Nephron (organoid): ENCODE measurements around the gene METTL9.
"Not testable (repeated sequence)": the region's sequence is repeated elsewhere in the genome, so short reads cannot be mapped to it uniquely, and the experiment has no call there.

ENCODE experiments used
- H3K27ac Mint-ChIP-seq, 3 experiments: 2 replicates each; pipeline ENCODE4 v1.8.0; 2020; ENCODE audit warnings: mixed read lengths in 3 of 3, mild to moderate bottlenecking in 2 of 3, moderate library complexity in 1 of 3
- H3K27me3 Mint-ChIP-seq: 2 replicates; pipeline ENCODE4 v1.8.0; 2021; ENCODE audit warnings: low read depth, mild to moderate bottlenecking, moderate library complexity, mixed read lengths
- H3K36me3 Mint-ChIP-seq: 2 replicates; pipeline ENCODE4 v1.8.0; 2020; ENCODE audit warnings: low read depth, mixed read lengths
- H3K4me1 Mint-ChIP-seq: 2 replicates; pipeline ENCODE4 v1.8.0; 2020; ENCODE audit warnings: mixed read lengths
- H3K4me3 Mint-ChIP-seq, 3 experiments: 2 replicates each; pipeline ENCODE4 v1.8.0; 2020; ENCODE audit warnings: mild to moderate bottlenecking in 3 of 3, mixed read lengths in 3 of 3, moderate library complexity in 2 of 3
- H3K9me3 Mint-ChIP-seq: 2 replicates; pipeline ENCODE4 v1.8.0; 2020; ENCODE audit warnings: mixed read lengths
- CTCF ChIP-seq, 3 experiments: fragments of 200-600 bp; sonication (generic); IDR thresholded peaks; one replicate each; pipeline ENCODE4 v1.5.0; 2021; ENCODE audit warnings: antibody characterized with exemption in 3 of 3; ENCODE audit not compliant: unreplicated experiment in 3 of 3

METTL9 gene

GRCh38 chr16:21667575-21667974 is 68.2 kb downstream of the METTL9 start:
- no peaks in the 10 kb centered on the region for H3K36me3 Mint-ChIP-seq
- H3K9me3 Mint-ChIP-seq = no peaks in the 10 kb centered on the region
- H3K27ac Mint-ChIP-seq = no peak overlapping the region
- no peak overlapping the region for H3K4me3 Mint-ChIP-seq
- peaks cover 11% of the 10 kb centered on the region for H3K4me1 Mint-ChIP-seq
- peaks cover 15% of the 10 kb centered on the region for H3K27me3 Mint-ChIP-seq
- TF ChIP-seq CTCF (IDR thresholded peaks at IDR 0.05; ENCODE audit: unreplicated experiment in 3 of 3) = no peak

GRCh38 chr16:21673469-21673868 is 74.1 kb downstream of the METTL9 start:
- no peak overlapping the region for H3K4me3 Mint-ChIP-seq
- TF ChIP-seq CTCF (IDR thresholded peaks at IDR 0.05; ENCODE audit: unreplicated experiment in 3 of 3) = no peak
- peaks cover 4% of the 10 kb centered on the region for H3K27me3 Mint-ChIP-seq
- no peak overlapping the region for H3K27ac Mint-ChIP-seq
- H3K9me3 Mint-ChIP-seq = peaks cover 3% of the 10 kb centered on the region
- no peaks in the 10 kb centered on the region for H3K36me3 Mint-ChIP-seq
- H3K4me1 Mint-ChIP-seq = no peaks in the 10 kb centered on the region

- not testable (repeated sequence) for H3K27ac Mint-ChIP-seq, H3K36me3 Mint-ChIP-seq, H3K9me3 Mint-ChIP-seq, H3K4me1 Mint-ChIP-seq, H3K27me3 Mint-ChIP-seq, H3K4me3 Mint-ChIP-seq
Observed at GRCh38 chr16:21674456-21674855, 75.1 kb downstream of the METTL9 start.

DNA sequence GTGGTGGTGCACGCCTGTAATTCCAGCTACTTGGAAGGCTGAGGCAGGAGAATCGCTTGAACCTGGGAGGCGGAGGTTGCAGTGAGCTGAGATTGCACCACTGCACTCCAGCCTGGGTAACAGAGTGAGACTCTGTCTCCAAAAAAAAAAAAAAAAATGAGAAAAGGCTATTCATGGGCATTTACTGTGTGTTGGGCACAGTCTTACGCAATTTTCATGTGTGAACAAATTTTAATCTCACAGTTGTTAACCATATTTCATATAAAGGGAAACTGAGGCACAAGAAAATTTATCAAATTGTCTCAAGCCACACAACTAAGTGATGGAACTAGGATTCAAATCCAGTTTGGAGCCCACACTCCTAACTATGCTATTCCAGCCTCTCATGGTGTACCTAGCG is 81.3 kb downstream of the METTL9 start:
- not testable (repeated sequence) for H3K27me3 Mint-ChIP-seq, H3K4me3 Mint-ChIP-seq, H3K27ac Mint-ChIP-seq, H3K4me1 Mint-ChIP-seq, H3K9me3 Mint-ChIP-seq, H3K36me3 Mint-ChIP-seq

DNA sequence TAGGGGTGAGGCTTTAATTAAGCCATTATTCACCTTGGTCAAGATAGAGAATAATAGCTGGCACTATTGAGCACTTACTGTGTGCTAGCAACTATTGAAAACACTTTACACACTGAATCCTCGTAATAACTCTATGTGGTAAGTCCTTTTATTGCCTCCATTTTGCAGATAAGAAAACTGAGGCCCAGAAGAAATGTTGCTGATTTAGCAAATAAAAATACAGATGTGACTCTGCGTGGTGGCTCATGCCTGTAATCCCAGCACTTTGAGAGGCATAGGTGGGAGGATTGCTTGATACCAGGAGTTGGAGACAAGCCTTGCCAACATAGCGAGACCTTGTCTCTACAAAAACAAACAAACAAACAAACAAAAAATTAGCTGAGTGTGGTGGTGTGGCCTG is 83.8 kb downstream of the METTL9 start:
- peaks cover 10% of the 10 kb centered on the region for H3K27me3 Mint-ChIP-seq
- H3K36me3 Mint-ChIP-seq = no peaks in the 10 kb centered on the region
- no peak overlapping the region for H3K4me3 Mint-ChIP-seq
- no peak overlapping the region for H3K27ac Mint-ChIP-seq
- no peaks in the 10 kb centered on the region for H3K4me1 Mint-ChIP-seq
- no peak for TF ChIP-seq CTCF (IDR thresholded peaks at IDR 0.05; ENCODE audit: unreplicated experiment in 3 of 3)
- H3K9me3 Mint-ChIP-seq = no peaks in the 10 kb centered on the region

- H3K27me3 Mint-ChIP-seq = peaks cover 6% of the 10 kb centered on the region
Observed at GRCh38 chr16:21684199-21684598, 84.8 kb downstream of the METTL9 start.

GRCh38 chr16:21685034-21685455 is 85.7 kb downstream of the METTL9 start:
- Mint-ChIP-seq H3K4me1 (no peaks in the 10 kb centered on the region), H3K36me3 (no peaks in the 10 kb centered on the region), H3K27me3 (peaks cover 6% of the 10 kb centered on the region), H3K4me3 (no peak overlapping the region), H3K9me3 (no peaks in the 10 kb centered on the region), H3K27ac (no peak overlapping the region)
- TF ChIP-seq CTCF (IDR thresholded peaks at IDR 0.05; ENCODE audit: unreplicated experiment in 3 of 3) = no peak

More at GRCh38 chr16:21684199-21684598, 84.8 kb downstream of the METTL9 start:
- H3K36me3 Mint-ChIP-seq = no peaks in the 10 kb centered on the region
- H3K4me3 Mint-ChIP-seq = no peak overlapping the region
- no peaks in the 10 kb centered on the region for H3K4me1 Mint-ChIP-seq
- no peaks in the 10 kb centered on the region for H3K9me3 Mint-ChIP-seq
- TF ChIP-seq CTCF (IDR thresholded peaks at IDR 0.05; ENCODE audit: unreplicated experiment in 3 of 3) = peak in 1 of 3 experiments; percentile 16
- H3K27ac Mint-ChIP-seq = no peak overlapping the region
